ENCODE measurements around the gene CCDC15.

DNA sequence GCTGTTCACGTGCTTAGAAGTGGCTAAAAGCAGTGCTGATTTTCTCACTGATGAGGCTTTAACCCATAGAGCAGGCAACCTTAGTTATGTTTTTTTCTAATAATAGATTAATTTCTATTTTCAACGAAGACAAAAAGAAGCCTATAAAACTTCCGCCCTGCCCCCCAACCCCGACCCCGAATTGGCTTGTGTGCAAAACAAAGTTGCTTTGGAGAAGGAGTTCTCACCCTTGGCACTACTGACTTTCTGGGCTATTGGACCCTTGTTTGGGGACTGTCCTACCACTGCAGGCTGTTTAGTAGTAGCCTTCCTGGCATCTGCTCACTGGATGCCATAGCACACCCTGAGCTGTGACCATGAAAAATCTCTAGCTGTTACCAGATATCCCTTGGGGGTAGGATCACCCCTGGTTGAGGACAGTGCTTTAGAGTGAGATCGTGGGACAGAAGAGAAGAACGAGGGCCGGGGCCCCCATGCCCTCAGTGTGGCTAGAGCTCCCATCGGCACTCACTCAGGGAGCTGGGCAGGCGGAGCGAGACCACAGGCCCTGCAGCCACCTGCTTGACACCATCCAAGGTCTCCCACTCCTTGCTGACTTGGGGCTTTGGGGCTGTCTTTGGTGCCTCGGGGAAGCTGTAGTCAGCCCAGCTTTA, 126.0 kb downstream of the CCDC15 start:
- TF ChIP-seq RCOR1 (IDR thresholded peaks at IDR 0.05; ENCODE audit: low read depth, low read length) (no peak), POLR2AphosphoS2 (conservative IDR thresholded peaks at IDR 0.05; ENCODE audit: low read length) (no peak), EHMT2 (IDR thresholded peaks at IDR 0.05; ENCODE audit: low read depth) (no peak), RAD21 (conservative IDR thresholded peaks at IDR 0.05 in 1 of 2, IDR thresholded peaks at IDR 0.05 in 1 of 2) (no peak), SMC3 (IDR thresholded peaks at IDR 0.05) (no peak), CBX8 (IDR thresholded peaks at IDR 0.05) (no peak), KDM5A (IDR thresholded peaks at IDR 0.05) (no peak)
- TF ChIP-seq, protein P1, sequence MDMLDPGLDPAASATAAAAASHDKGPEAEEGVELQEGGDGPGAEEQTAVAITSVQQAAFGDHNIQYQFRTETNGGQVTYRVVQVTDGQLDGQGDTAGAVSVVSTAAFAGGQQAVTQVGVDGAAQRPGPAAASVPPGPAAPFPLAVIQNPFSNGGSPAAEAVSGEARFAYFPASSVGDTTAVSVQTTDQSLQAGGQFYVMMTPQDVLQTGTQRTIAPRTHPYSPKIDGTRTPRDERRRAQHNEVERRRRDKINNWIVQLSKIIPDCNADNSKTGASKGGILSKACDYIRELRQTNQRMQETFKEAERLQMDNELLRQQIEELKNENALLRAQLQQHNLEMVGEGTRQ (IDR thresholded peaks at IDR 0.05) = no peak
- TF ChIP-seq, protein P2, sequence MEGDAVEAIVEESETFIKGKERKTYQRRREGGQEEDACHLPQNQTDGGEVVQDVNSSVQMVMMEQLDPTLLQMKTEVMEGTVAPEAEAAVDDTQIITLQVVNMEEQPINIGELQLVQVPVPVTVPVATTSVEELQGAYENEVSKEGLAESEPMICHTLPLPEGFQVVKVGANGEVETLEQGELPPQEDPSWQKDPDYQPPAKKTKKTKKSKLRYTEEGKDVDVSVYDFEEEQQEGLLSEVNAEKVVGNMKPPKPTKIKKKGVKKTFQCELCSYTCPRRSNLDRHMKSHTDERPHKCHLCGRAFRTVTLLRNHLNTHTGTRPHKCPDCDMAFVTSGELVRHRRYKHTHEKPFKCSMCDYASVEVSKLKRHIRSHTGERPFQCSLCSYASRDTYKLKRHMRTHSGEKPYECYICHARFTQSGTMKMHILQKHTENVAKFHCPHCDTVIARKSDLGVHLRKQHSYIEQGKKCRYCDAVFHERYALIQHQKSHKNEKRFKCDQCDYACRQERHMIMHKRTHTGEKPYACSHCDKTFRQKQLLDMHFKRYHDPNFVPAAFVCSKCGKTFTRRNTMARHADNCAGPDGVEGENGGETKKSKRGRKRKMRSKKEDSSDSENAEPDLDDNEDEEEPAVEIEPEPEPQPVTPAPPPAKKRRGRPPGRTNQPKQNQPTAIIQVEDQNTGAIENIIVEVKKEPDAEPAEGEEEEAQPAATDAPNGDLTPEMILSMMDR (IDR thresholded peaks at IDR 0.05) = no peak
- TF ChIP-seq, protein P3, sequence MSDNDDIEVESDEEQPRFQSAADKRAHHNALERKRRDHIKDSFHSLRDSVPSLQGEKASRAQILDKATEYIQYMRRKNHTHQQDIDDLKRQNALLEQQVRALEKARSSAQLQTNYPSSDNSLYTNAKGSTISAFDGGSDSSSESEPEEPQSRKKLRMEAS (IDR thresholded peaks at IDR 0.05) = no peak
